ENCODE results near the gene MYH11.

- TF ChIP-seq CTCF (IDR thresholded peaks at IDR 0.05; ENCODE audit: low read length) (no peak), EZH2 (IDR thresholded peaks at IDR 0.05; ENCODE audit: borderline replicate concordance, low read length) (no peak)
Observed at GRCh38 chr16:15746332-15746731, 110.5 kb downstream of the MYH11 start.

Data from OCI-LY1 (cell line).